ENCODE results near the gene RIMS3. TPM values are rescaled to one million over a fixed set of nuclear protein-coding genes. Genes with fewer than 3 reads are reported as not detected.
"Not testable (repeated sequence)": the region's sequence is repeated elsewhere in the genome, so short reads cannot be mapped to it uniquely, and the experiment has no call there.

RIMS3 gene
- total RNA-seq, 1 donor from 2014 or later = 6.2 TPM

DNA sequence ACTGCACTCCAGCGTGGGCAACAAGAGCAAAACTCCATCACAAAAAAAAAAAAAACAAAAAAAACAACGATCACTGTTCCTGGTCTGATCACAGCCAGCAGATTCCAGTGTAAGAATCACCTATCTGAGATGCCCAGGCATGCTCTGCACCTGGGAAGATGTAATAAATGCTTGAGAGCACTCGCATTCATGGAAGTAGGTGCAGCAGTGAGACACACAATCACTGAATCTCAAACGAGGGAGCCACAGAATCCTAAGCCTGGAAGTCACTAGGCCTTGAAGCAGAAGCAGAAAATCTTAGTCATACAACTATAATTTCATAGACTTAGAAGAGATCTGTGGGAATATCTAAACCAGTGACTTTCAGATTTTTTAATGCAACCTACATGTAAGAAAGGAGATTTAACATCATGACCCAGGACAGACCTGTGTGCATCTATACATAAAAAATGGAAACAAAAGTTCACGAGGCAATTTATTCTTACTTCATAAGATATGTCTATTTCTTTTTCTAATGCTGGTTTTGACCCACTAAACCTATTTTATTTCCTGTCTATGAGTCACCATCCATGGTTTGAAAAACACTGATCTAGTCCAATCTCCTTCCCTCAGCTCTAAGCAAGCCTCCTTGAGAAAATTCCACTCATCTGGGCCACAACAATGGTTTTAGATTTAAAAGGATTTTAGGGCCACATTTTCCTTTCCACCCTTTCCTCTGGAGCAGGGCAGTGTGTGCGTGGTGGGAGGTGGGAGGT is 30.4 kb downstream of the RIMS3 start:
- H3K4me3 Mint-ChIP-seq = no peak overlapping the region
- H3K4me1 Mint-ChIP-seq = peaks cover 17% of the 10 kb centered on the region
- H3K36me3 Mint-ChIP-seq (ENCODE audit: low read depth) = no peaks in the 10 kb centered on the region
- H3K9me3 Mint-ChIP-seq = no peaks in the 10 kb centered on the region
- DNase-seq (no peak), ATAC-seq (ENCODE audit: low read depth) (no peak)
- no peak overlapping the region for H3K27ac Mint-ChIP-seq
- intact Hi-C loops (cut with micrococcal nuclease) = no loop called here
- ChIA-PET POLR2A (no interaction called here), CTCF (no interaction called here)
- TF ChIP-seq, protein P1, sequence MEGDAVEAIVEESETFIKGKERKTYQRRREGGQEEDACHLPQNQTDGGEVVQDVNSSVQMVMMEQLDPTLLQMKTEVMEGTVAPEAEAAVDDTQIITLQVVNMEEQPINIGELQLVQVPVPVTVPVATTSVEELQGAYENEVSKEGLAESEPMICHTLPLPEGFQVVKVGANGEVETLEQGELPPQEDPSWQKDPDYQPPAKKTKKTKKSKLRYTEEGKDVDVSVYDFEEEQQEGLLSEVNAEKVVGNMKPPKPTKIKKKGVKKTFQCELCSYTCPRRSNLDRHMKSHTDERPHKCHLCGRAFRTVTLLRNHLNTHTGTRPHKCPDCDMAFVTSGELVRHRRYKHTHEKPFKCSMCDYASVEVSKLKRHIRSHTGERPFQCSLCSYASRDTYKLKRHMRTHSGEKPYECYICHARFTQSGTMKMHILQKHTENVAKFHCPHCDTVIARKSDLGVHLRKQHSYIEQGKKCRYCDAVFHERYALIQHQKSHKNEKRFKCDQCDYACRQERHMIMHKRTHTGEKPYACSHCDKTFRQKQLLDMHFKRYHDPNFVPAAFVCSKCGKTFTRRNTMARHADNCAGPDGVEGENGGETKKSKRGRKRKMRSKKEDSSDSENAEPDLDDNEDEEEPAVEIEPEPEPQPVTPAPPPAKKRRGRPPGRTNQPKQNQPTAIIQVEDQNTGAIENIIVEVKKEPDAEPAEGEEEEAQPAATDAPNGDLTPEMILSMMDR (IDR thresholded peaks at IDR 0.05) = no peak
- H3K27me3 Mint-ChIP-seq = no peaks in the 10 kb centered on the region

DNA sequence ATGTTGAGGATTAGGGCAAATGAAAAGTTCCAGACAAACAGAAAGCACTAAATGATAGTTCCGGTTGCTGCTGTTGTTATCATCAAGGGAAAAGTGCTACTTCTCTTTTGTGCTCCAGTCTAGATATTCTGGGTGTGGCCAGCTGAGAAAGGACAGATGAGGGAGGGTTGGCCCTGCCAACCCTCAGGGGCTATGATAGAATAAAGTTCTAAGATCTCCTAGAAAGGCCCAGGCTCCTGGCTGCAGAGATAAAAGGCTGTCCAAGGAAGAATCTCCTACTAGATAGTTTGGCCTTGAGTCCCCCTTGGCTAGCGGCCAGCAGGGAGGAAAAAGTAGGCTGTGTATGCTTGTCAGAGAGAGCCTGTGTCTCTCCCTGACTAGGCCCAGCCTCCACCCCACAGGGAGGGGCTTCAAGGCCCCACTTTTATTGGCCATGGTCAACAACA is 31.5 kb downstream of the RIMS3 start:
- Mint-ChIP-seq H3K9me3 (no peaks in the 10 kb centered on the region), H3K4me1 (peaks cover 17% of the 10 kb centered on the region), H3K27ac (no peak overlapping the region), H3K27me3 (no peaks in the 10 kb centered on the region), H3K4me3 (no peak overlapping the region), H3K36me3 (ENCODE audit: low read depth) (no peaks in the 10 kb centered on the region)
- ChIA-PET CTCF (no interaction called here), POLR2A (interaction anchor here (0.6 kb wide), 1 partner anchor 1520 kb away, joined by 5 read pairs; no protein-coding TSS in a partner anchor)
- ATAC-seq (ENCODE audit: low read depth) (peak; percentile 50), DNase-seq (no peak)
- TF ChIP-seq, protein P1 (IDR thresholded peaks at IDR 0.05) = no peak
- intact Hi-C loops (cut with micrococcal nuclease) = no loop called here

DNA sequence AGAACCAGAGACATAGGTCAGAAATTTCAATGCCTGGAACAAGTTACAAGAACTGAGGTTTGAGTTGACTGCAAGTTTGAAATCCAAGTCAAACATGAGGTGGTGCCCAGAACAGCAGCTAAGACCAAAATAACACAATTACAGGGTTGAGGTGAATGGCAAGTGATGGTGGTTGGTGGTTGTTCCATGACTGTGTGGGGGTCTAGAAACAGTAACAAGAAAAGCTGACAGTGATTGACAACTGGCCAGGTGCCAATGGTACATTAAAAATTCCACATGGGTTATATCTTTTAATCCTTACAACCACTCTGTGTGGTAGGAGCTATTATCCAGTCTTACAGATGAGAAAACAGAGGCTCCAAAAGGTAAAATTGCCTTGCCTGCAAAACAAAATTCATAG is 32.0 kb downstream of the RIMS3 start:
- H3K27me3 Mint-ChIP-seq = no peaks in the 10 kb centered on the region
- H3K4me3 Mint-ChIP-seq = no peak overlapping the region
- H3K27ac Mint-ChIP-seq = no peak overlapping the region
- POLR2A ChIA-PET = interaction anchor here (0.6 kb wide), 1 partner anchor 1520 kb away, joined by 5 read pairs; no protein-coding TSS in a partner anchor
- TF ChIP-seq, protein P1 (IDR thresholded peaks at IDR 0.05) = no peak
- ATAC-seq (ENCODE audit: low read depth) (no peak), DNase-seq (no peak)
- no peaks in the 10 kb centered on the region for H3K36me3 Mint-ChIP-seq (ENCODE audit: low read depth)
- no peaks in the 10 kb centered on the region for H3K9me3 Mint-ChIP-seq
- peaks cover 17% of the 10 kb centered on the region for H3K4me1 Mint-ChIP-seq
- intact Hi-C loops (cut with micrococcal nuclease) = no loop called here
- CTCF ChIA-PET = no interaction called here

DNA sequence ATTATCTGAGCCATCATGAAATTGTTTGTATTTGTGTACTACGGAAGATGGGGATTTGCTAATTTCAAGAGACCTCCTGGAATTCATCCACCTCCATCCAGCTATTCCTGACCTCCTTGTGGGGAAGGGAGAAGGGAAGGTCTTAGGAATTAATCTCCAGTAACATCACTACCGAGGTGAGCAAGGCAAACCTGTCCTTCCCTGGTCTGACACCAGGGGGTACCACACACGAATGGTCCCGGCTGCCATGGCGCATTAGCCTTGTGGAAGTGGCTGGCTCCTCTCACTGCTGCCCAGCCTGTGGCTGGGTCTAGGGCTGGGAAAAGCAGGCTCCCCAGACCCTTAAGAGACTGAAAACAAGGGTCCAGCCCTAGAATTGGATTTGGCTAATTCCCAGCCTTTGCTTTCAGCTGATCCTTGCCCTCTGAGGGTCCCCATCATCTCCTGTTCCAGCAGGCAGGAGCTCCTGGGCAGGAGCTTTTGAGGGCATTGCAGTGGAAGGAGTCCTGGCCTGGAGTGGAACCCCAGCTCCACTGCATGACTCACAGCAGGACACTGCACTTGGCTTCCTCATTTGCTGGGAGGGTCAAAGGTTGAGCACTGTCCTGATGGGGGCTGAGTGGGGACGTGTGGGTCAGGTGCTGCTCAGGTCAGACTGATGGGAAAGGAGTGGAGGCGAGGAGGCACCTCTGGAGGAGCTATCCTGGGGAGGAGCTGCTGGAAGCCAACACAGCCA is 34.8 kb downstream of the RIMS3 start:
- Mint-ChIP-seq H3K4me3 (no peak overlapping the region), H3K27me3 (no peaks in the 10 kb centered on the region), H3K4me1 (peaks cover 22% of the 10 kb centered on the region), H3K9me3 (no peaks in the 10 kb centered on the region), H3K36me3 (ENCODE audit: low read depth) (no peaks in the 10 kb centered on the region), H3K27ac (no peak overlapping the region)
- intact Hi-C loops (cut with micrococcal nuclease) = loop anchor here (1.0 kb wide), 1 partner anchor 38 kb away; no protein-coding TSS in a partner anchor
- no peak for DNase-seq
- ATAC-seq (ENCODE audit: low read depth) = peak; percentile 62
- ChIA-PET CTCF (interaction anchor here (0.6 to 2.1 kb wide), 8 partner anchors 15 to 219 kb away, joined by 3 to 8 read pairs (median 3); partner anchors contain the start of gene RIMS3), POLR2A (no interaction called here)
- TF ChIP-seq, protein P1 (IDR thresholded peaks at IDR 0.05) = no peak

DNA sequence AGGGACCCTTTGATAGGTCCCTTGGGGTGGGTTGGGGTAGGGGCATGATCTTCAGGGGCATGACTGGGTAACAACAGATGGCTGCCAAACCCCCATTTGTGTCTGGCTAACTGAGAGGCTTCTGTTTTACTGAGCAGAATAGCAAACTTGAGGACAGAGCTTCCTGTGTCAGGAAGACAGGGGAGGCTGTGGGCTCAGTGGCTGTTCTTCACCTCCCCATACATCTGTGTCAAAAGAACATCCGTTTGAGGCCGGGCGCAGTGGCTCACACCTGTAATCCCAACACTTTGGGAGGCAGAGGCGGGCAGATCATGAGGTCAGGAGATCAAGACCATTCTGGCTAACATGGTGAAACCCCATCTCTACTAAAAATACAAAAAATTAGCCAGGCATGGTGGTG is 35.9 kb downstream of the RIMS3 start:
- H3K27me3 Mint-ChIP-seq; H3K36me3 Mint-ChIP-seq (ENCODE audit: low read depth); H3K4me3 Mint-ChIP-seq; ATAC-seq (ENCODE audit: low read depth); DNase-seq; intact Hi-C loops (cut with micrococcal nuclease); POLR2A ChIA-PET; H3K9me3 Mint-ChIP-seq; H3K27ac Mint-ChIP-seq: not testable (repeated sequence)
- H3K4me1 Mint-ChIP-seq = peaks cover 28% of the 10 kb centered on the region
- CTCF ChIA-PET = interaction anchor here (1.0 to 2.1 kb wide), 4 partner anchors 40 to 145 kb away, joined by 3 to 8 read pairs (median 4); no protein-coding TSS in a partner anchor

All from activated B cell treated with CpG ODN at 0.5 μM for 24 hours (primary cell).